Suprapubic skin (tissue), 4 donors: ENCODE data around the gene PXYLP1. TPM values are rescaled to one million over a fixed set of nuclear protein-coding genes. Genes with fewer than 3 reads are reported as not detected.

Experiments
- DNase-seq, 2 donors: peaks; one replicate each; pipeline ENCODE4 v3.0.0-alpha.2; 2019; ENCODE audit warnings: low spot score in 2 of 2
- H3K27ac ChIP-seq: fragments of 200-600 bp; sonication (generic); one replicate; pipeline ENCODE4 v1.5.1; 2019
- H3K27me3 ChIP-seq: fragments of 200-600 bp; sonication (generic); one replicate; pipeline ENCODE4 v1.5.1; 2019
- H3K36me3 ChIP-seq: fragments of 200-600 bp; sonication (generic); one replicate; pipeline ENCODE4 v1.5.1; 2019
- H3K4me1 ChIP-seq: fragments of 200-600 bp; sonication (generic); one replicate; pipeline ENCODE4 v1.5.1; 2019
- H3K4me3 ChIP-seq: fragments of 200-600 bp; sonication (generic); one replicate; pipeline ENCODE4 v1.5.1; 2019; ENCODE audit warnings: mild to moderate bottlenecking
- H3K9me3 ChIP-seq: fragments of 200-600 bp; sonication (generic); one replicate; pipeline ENCODE4 v1.5.1; 2019
- CTCF ChIP-seq, 2 donors: fragments of 200-600 bp in 1 of 2; fragments of 450-650 bp in 1 of 2; sonication (generic) in 1 of 2; IDR thresholded peaks; one replicate each; pipeline ENCODE4 v1.5.1; 2016 to 2019; ENCODE audit warnings: antibody characterized with exemption in 2 of 2, mild to moderate bottlenecking in 1 of 2, moderate library complexity in 1 of 2
- EP300 ChIP-seq: sonication (generic); formaldehyde crosslinking; IDR thresholded peaks from one replicate; pipeline ENCODE4 v1.6.1; 2017; ENCODE audit warnings: antibody characterized with exemption
- POLR2A ChIP-seq, 2 donors: fragments of 450-650 bp; IDR thresholded peaks; one replicate each; pipeline ENCODE4 v1.6.1; 2017; ENCODE audit warnings: antibody characterized with exemption in 2 of 2, mild to moderate bottlenecking in 2 of 2, moderate library complexity in 2 of 2
- POLR2AphosphoS5 ChIP-seq, 3 donors: sonication (generic); formaldehyde crosslinking; IDR thresholded peaks; one replicate each; pipeline ENCODE4 v1.6.1; 2017; ENCODE audit warnings: antibody characterized with exemption in 3 of 3
- WGBS: methylation state at CpG from one replicate; pipeline ENCODE4 v1.1.5; 2018; 5-methylcytosine and 5-hydroxymethylcytosine counted together
- total RNA-seq, 4 donors: library from RNA; depleted of rRNA; stranded (reverse); fragments of >200 nt; gene quantifications; one replicate each; pipeline ENCODE4 v1.1.0, GENCODE V29; 2016

Gene PXYLP1
- total RNA-seq, 4 donors from 2014 or later: 6.7 to 11.8 (median 9.5) TPM

GRCh38 chr3:141326123-141326522, 94.5 kb downstream of the PXYLP1 start:
- Histone ChIP-seq H3K27me3 (no peaks in the 10 kb centered on the region), H3K27ac (no peak overlapping the region), H3K4me3 (no peak overlapping the region), H3K4me1 (no peaks in the 10 kb centered on the region), H3K9me3 (no peaks in the 10 kb centered on the region), H3K36me3 (no peaks in the 10 kb centered on the region)
- TF ChIP-seq POLR2A (IDR thresholded peaks at IDR 0.05) (no peak), EP300 (no peak), POLR2AphosphoS5 (IDR thresholded peaks at IDR 0.05) (no peak), CTCF (IDR thresholded peaks at IDR 0.05) (no peak)
- no peak for DNase-seq

- Histone ChIP-seq H3K27ac (no peak overlapping the region), H3K4me1 (peaks cover 1% of the 10 kb centered on the region), H3K9me3 (no peaks in the 10 kb centered on the region), H3K4me3 (no peak overlapping the region), H3K36me3 (no peaks in the 10 kb centered on the region), H3K27me3 (no peaks in the 10 kb centered on the region)
- no peak for DNase-seq
- WGBS: 77% methylated on average over 3 of the region's 3 CpGs
- TF ChIP-seq EP300: no peak
- TF ChIP-seq CTCF (IDR thresholded peaks at IDR 0.05): no peak
- no peak for TF ChIP-seq POLR2AphosphoS5 (IDR thresholded peaks at IDR 0.05)
- TF ChIP-seq POLR2A (IDR thresholded peaks at IDR 0.05): no peak
Measured at GRCh38 chr3:141326626-141327025, 95.0 kb downstream of the PXYLP1 start.

GRCh38 chr3:141328286-141329166, 96.9 kb downstream of the PXYLP1 start:
- H3K9me3 ChIP-seq: no peaks in the 10 kb centered on the region
- TF ChIP-seq EP300 (no peak), POLR2AphosphoS5 (IDR thresholded peaks at IDR 0.05) (no peak), CTCF (IDR thresholded peaks at IDR 0.05) (no peak), POLR2A (IDR thresholded peaks at IDR 0.05) (no peak)
- no peak for DNase-seq
- H3K4me3 ChIP-seq: no peak overlapping the region
- no peaks in the 10 kb centered on the region for H3K27me3 ChIP-seq
- 73% methylated on average over 7 of the region's 7 CpGs for WGBS
- H3K4me1 ChIP-seq: peaks cover 10% of the 10 kb centered on the region
- no peak overlapping the region for H3K27ac ChIP-seq
- H3K36me3 ChIP-seq: no peaks in the 10 kb centered on the region

GRCh38 chr3:141330235-141330634, 98.6 kb downstream of the PXYLP1 start:
- DNase-seq: no peak
- no peaks in the 10 kb centered on the region for H3K27me3 ChIP-seq

More at GRCh38 chr3:141330235-141330634, 98.6 kb downstream of the PXYLP1 start:
- no peak for TF ChIP-seq CTCF (IDR thresholded peaks at IDR 0.05)
- no peak for TF ChIP-seq EP300
- TF ChIP-seq POLR2A (IDR thresholded peaks at IDR 0.05): no peak
- no peak for TF ChIP-seq POLR2AphosphoS5 (IDR thresholded peaks at IDR 0.05)
- Histone ChIP-seq H3K4me3 (no peak overlapping the region), H3K4me1 (peaks cover 10% of the 10 kb centered on the region), H3K27ac (no peak overlapping the region), H3K36me3 (no peaks in the 10 kb centered on the region), H3K9me3 (no peaks in the 10 kb centered on the region)
- WGBS: 90% methylated on average over 3 of the region's 3 CpGs
